ENCODE results near the gene PDE7B. TPM values are rescaled to one million over a fixed set of nuclear protein-coding genes. Genes with fewer than 3 reads are reported as not detected.

Gene PDE7B
- total and polyA plus RNA-seq, 9 of the 15 experiments (the other 6 are each of a cell fraction or from before 2014, with no cell fraction given), result 0.01 TPM; not detected in 8

DNA sequence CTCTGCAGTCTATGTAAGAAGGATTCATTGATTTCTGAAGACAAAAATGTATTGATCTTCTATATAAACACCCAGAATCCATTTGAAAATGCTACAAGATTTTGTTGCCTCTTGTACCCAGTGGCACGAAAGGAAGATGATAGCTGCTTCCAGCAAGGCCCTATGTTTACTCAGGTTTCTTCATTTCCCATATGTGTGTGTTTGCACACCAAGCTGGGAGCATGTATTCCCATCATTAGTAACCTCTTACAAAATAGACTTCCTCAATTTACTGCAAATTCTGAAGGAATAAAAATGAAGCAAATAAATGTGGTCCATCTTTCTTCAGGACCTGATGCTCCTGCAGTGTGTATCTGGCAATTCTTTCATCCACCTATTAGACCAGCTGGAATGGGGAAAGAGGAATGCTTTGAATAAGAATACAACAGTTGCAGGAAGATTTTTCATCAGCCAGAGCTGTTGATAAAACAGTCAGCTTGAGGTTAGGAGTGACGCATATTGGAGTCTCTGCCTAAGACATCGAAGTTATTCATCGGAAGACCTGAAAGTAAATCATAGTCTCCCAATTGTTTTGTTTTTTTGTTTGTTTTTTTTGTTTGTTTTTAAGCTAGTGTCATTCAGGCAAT, 132.3 kb downstream of the PDE7B start (continued):
- TF ChIP-seq CBX2 (IDR thresholded peaks at IDR 0.05; ENCODE audit: insufficient read depth, low read length, poor library complexity, severe bottlenecking) (no peak), FOXM1 (IDR thresholded peaks at IDR 0.05; ENCODE audit: low read depth) (no peak), FOXM1 (CRISPR knock-in tag; IDR thresholded peaks at IDR 0.05; ENCODE audit: low read depth) (no peak)

DNA sequence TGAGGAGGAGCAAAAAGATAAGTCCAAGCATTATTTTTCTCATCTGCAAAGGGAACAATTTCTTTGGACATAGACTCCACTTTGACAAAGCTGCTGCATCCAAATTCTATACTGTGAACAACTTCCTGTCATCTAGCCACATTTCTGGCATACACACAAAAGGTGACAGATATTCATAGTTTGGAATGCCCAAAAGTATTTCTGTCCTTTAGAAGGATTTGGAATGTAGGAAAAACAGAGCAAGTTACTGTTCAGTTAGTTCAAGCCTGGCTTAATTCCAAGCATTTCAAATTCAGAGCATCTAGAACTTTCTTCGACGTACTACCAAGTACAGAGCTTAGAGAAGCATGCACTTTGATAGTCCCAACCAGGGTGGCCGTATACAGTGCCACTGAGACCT, 134.0 kb downstream of the PDE7B start:
- no peaks in the 10 kb centered on the region for H3K4me1 ChIP-seq (replicated peaks in 1 of 2; ENCODE audit: control insufficient read depth in 2 of 2, insufficient read depth in 2 of 2, low read length in 2 of 2)
- TF ChIP-seq, protein P1, sequence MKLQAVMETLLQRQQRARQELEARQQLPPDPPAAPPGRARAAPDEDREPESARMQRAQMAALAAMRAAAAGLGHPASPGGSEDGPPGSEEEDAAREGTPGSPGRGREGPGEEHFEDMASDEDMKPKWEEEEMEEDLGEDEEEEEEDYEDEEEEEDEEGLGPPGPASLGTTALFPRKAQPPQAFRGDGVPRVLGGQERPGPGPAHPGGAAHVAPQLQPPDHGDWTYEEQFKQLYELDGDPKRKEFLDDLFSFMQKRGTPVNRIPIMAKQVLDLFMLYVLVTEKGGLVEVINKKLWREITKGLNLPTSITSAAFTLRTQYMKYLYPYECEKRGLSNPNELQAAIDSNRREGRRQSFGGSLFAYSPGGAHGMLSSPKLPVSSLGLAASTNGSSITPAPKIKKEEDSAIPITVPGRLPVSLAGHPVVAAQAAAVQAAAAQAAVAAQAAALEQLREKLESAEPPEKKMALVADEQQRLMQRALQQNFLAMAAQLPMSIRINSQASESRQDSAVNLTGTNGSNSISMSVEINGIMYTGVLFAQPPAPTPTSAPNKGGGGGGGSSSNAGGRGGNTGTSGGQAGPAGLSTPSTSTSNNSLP (IDR thresholded peaks at IDR 0.05; ENCODE audit: borderline replicate concordance, low read depth, low read length), result no peak
- TF ChIP-seq HIVEP1 (CRISPR knock-in tag; IDR thresholded peaks at IDR 0.05) (no peak), MAFK (IDR thresholded peaks at IDR 0.05; ENCODE audit: low read length) (no peak), NR4A1 (CRISPR knock-in tag; IDR thresholded peaks at IDR 0.05) (no peak), NR4A1 (tag; IDR thresholded peaks at IDR 0.05) (no peak), POLR3A (IDR thresholded peaks at IDR 0.05; ENCODE audit: borderline replicate concordance, extremely low read depth, insufficient read depth, insufficient read length) (no peak), ZNF212 (CRISPR knock-in tag; IDR thresholded peaks at IDR 0.05) (no peak), SP2 (IDR thresholded peaks at IDR 0.05; ENCODE audit: extremely low read depth, low read depth, low read length, poor library complexity, severe bottlenecking) (no peak), ETV5 (CRISPR knock-in tag; IDR thresholded peaks at IDR 0.05; ENCODE audit: low read depth) (no peak), EP300 (IDR thresholded peaks at IDR 0.05; ENCODE audit: low read length) (no peak), KLF16 (IDR thresholded peaks at IDR 0.05) (no peak), ZNF121 (CRISPR knock-in tag; conservative IDR thresholded peaks at IDR 0.05) (no peak), ZBTB8A (IDR thresholded peaks at IDR 0.05; ENCODE audit: partially characterized antibody) (no peak), ZZZ3 (IDR thresholded peaks at IDR 0.05) (no peak)
- TF ChIP-seq, protein P2, sequence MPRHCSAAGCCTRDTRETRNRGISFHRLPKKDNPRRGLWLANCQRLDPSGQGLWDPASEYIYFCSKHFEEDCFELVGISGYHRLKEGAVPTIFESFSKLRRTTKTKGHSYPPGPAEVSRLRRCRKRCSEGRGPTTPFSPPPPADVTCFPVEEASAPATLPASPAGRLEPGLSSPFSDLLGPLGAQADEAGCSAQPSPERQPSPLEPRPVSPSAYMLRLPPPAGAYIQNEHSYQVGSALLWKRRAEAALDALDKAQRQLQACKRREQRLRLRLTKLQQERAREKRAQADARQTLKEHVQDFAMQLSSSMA (CRISPR knock-in tag; IDR thresholded peaks at IDR 0.05), result no peak
- TF ChIP-seq, protein P3, sequence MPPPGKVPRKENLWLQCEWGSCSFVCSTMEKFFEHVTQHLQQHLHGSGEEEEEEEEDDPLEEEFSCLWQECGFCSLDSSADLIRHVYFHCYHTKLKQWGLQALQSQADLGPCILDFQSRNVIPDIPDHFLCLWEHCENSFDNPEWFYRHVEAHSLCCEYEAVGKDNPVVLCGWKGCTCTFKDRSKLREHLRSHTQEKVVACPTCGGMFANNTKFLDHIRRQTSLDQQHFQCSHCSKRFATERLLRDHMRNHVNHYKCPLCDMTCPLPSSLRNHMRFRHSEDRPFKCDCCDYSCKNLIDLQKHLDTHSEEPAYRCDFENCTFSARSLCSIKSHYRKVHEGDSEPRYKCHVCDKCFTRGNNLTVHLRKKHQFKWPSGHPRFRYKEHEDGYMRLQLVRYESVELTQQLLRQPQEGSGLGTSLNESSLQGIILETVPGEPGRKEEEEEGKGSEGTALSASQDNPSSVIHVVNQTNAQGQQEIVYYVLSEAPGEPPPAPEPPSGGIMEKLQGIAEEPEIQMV (tag; conservative IDR thresholded peaks at IDR 0.05; ENCODE audit: low read depth), result no peak
- no peak overlapping the region for H3K9ac ChIP-seq (ENCODE audit: insufficient read depth in 1 of 2, low read depth in 2 of 2, low read length in 2 of 2)
- no peak overlapping the region for H3K27ac ChIP-seq (ENCODE audit: extremely low read depth, low read depth, low read length)
- no peak overlapping the region for H3K4me3 ChIP-seq
- no peaks in the 10 kb centered on the region for H3K9me1 ChIP-seq (ENCODE audit: control insufficient read depth, insufficient read depth, low read length)
- WGBS (ENCODE audit: insufficient coverage, low coverage, missing lambda C conversion rate), result 0% methylated on average over 3 of the region's 3 CpGs
- no TSS peak for BruUV-seq (replicated peaks)
- no peaks in the 10 kb centered on the region for H3K79me2 ChIP-seq (ENCODE audit: control insufficient read depth, insufficient read depth, low read length)
- H2AFZ ChIP-seq (ENCODE audit: low read depth, low read length), result no peak overlapping the region
- CTCF ChIA-PET (ENCODE audit: low intra/inter-chr PET ratio), result no interaction called here
- H3K27me3 ChIP-seq (ENCODE audit: control insufficient read depth in 2 of 2, insufficient read depth in 2 of 2, low read length in 2 of 2), result 0 out of 5 replicates have a peak, but pooled peaks cover 0 to 4% of the 10 kb centered on the region in 2 experiments
- FAIRE-seq (no peak), DNase-seq (ENCODE audit: extremely low read depth in 1 of 4, low spot score in 3 of 4) (no peak), ATAC-seq (no peak)
- no peaks in the 10 kb centered on the region for H3K36me3 ChIP-seq (ENCODE audit: control insufficient read depth, insufficient read depth, low read length)
- POLR2A ChIA-PET, result no interaction called here
- in situ Hi-C loops (cut with MboI), result no loop called here
- no peaks in the 10 kb centered on the region for H4K20me1 ChIP-seq (replicated peaks; ENCODE audit: control insufficient read depth, insufficient read depth, low read length)
- H3K9me3 ChIP-seq (replicated peaks; ENCODE audit: control insufficient read depth, insufficient read depth, low read depth, low read length), result no peaks in the 10 kb centered on the region
- H3K4me2 ChIP-seq (ENCODE audit: insufficient read depth, low read length), result no peak overlapping the region
- intact Hi-C loops (cut with micrococcal nuclease), result no loop called here
